LNCAP (cell line): Measurements from ENCODE around the gene ELFN2.

Experiments used
- CTCF ChIP-seq: fragments of 450-650 bp; IDR thresholded peaks from 2 replicates; pipeline ENCODE4 v1.5.1; 2017; ENCODE audit warnings: mild to moderate bottlenecking

Gene ELFN2

GRCh38 chr22:37374571-37374970 lies 52.7 kb downstream of the ELFN2 start:
- no peak for TF ChIP-seq CTCF

- no peak for TF ChIP-seq CTCF
Measured at GRCh38 chr22:37373451-37373850, 53.8 kb downstream of the ELFN2 start.

- TF ChIP-seq CTCF, result no peak
Measured at GRCh38 chr22:37371911-37372310, 55.4 kb downstream of the ELFN2 start.

- no peak for TF ChIP-seq CTCF
Measured at GRCh38 chr22:37371491-37371890, 55.8 kb downstream of the ELFN2 start.

GRCh38 chr22:37370306-37370979 lies 56.8 kb downstream of the ELFN2 start:
- no peak for TF ChIP-seq CTCF

- TF ChIP-seq CTCF, result no peak
Measured at GRCh38 chr22:37369483-37369882, 57.8 kb downstream of the ELFN2 start.

- no peak for TF ChIP-seq CTCF
Measured at GRCh38 chr22:37368058-37368457, 59.2 kb downstream of the ELFN2 start.

GRCh38 chr22:37366601-37367000 lies 60.7 kb downstream of the ELFN2 start:
- no peak for TF ChIP-seq CTCF
